ENCODE results near the gene DDX27. TPM values are rescaled to one million over a fixed set of nuclear protein-coding genes. Genes with fewer than 3 reads are reported as not detected.

Gene DDX27
- total RNA-seq, 2 experiments from 2014 or later, result 116 to 126 TPM

GRCh38 chr20:49277786-49278035, 58.5 kb downstream of the DDX27 start:
- Histone ChIP-seq H3K27ac (ENCODE audit: low read depth in 1 of 2, low read length in 2 of 2) (peak overlapping the region; percentile 78 to 95), H3K36me3 (ENCODE audit: insufficient read depth, low read length) (peaks cover 61% of the 10 kb centered on the region), H3K4me1 (ENCODE audit: insufficient read depth, low read length) (peaks cover 78% of the 10 kb centered on the region), H3K4me3 (ENCODE audit: low read length) (peak overlapping the region; percentile 80), H3K9me3 (ENCODE audit: control insufficient read depth in 1 of 2, insufficient read depth in 1 of 2, low read length in 2 of 2) (peaks cover 14 to 32% of the 10 kb centered on the region in 2 experiments), H3K27me3 (ENCODE audit: control insufficient read depth in 1 of 2, insufficient read depth in 2 of 2, low read length in 2 of 2) (no peaks in the 10 kb centered on the region)
- H3K27me3 Mint-ChIP-seq, result peaks cover 4% of the 10 kb centered on the region
- H3K9me3 Mint-ChIP-seq, result peaks cover 12% of the 10 kb centered on the region
- TF ChIP-seq CTCF (IDR thresholded peaks at IDR 0.05), result no peak
- intact Hi-C loops (cut with DNase I, micrococcal nuclease), result loop anchor here (1.0 to 2.0 kb wide), 4 partner anchors 58 to 231 kb away; partner anchors contain the start of genes DDX27 (in 2 of the 2), CSE1L (in 1 of the 2) and STAU1 (in 1 of the 2)
- ChIA-PET CTCF (no interaction called here), POLR2A (interaction anchor here (0.6 to 2.7 kb wide), 14 partner anchors 9 to 535 kb away, joined by 3 to 18 read pairs (median 3); partner anchors contain the start of genes CSE1L, DDX27, SLC9A8 and STAU1)
- H3K36me3 Mint-ChIP-seq (ENCODE audit: low read depth), result peaks cover 90% of the 10 kb centered on the region
- peak overlapping the region; percentile 93 for H3K27ac Mint-ChIP-seq
- H3K4me3 Mint-ChIP-seq, result peak overlapping the region; percentile 89
- peaks cover 67% of the 10 kb centered on the region for H3K4me1 Mint-ChIP-seq (ENCODE audit: low read depth)
- DNase-seq (no peak), ATAC-seq (ENCODE audit: poor library complexity) (no peak)

GRCh38 chr20:49278036-49278817, 59.0 kb downstream of the DDX27 start, which contains the start of gene ZNFX1:
TSS of gene ZNFX1 (minus strand) at chr20:49278057. CDS start at chr20:49275839, 2,218 bp downstream.
- H3K4me1 ChIP-seq (ENCODE audit: insufficient read depth, low read length), result peaks cover 79% of the 10 kb centered on the region
- intact Hi-C loops (cut with DNase I, micrococcal nuclease), result loop anchor here (1.0 to 2.0 kb wide), 4 partner anchors 59 to 232 kb away; partner anchors contain the start of genes DDX27 (in 2 of the 2), CSE1L (in 1 of the 2) and STAU1 (in 1 of the 2)
- H3K27ac ChIP-seq (ENCODE audit: low read depth in 1 of 2, low read length in 2 of 2), result peak within 1 kb of the TSS; percentile 90 to 95
- no peak for TF ChIP-seq CTCF (IDR thresholded peaks at IDR 0.05)
- Mint-ChIP-seq H3K4me1 (ENCODE audit: low read depth) (peaks cover 70% of the 10 kb centered on the region), H3K27ac (peak within 1 kb of the TSS; percentile 93), H3K9me3 (peaks cover 17% of the 10 kb centered on the region), H3K27me3 (peaks cover 4% of the 10 kb centered on the region), H3K4me3 (peak within 1 kb of the TSS; percentile 89), H3K36me3 (ENCODE audit: low read depth) (peaks cover 93% of the 10 kb centered on the region)
- peaks cover 15 to 37% of the 10 kb centered on the region in 2 experiments for H3K9me3 ChIP-seq (ENCODE audit: control insufficient read depth in 1 of 2, insufficient read depth in 1 of 2, low read length in 2 of 2)
- peaks cover 61% of the 10 kb centered on the region for H3K36me3 ChIP-seq (ENCODE audit: insufficient read depth, low read length)
- POLR2A ChIA-PET, result interaction anchor here (0.6 to 2.7 kb wide), 20 partner anchors 9 to 535 kb away, joined by 3 to 18 read pairs (median 3); partner anchors contain the start of genes CSE1L, DDX27, SLC9A8 and STAU1
- no peaks in the 10 kb centered on the region for H3K27me3 ChIP-seq (ENCODE audit: control insufficient read depth in 1 of 2, insufficient read depth in 2 of 2, low read length in 2 of 2)
- ATAC-seq (ENCODE audit: poor library complexity), result peak; percentile 84
- CTCF ChIA-PET, result no interaction called here
- H3K4me3 ChIP-seq (ENCODE audit: low read length), result peak within 1 kb of the TSS; percentile 80
- DNase-seq, result peak; percentile 95 to 99 (median 99)

GRCh38 chr20:49278818-49279676, 59.8 kb downstream of the DDX27 start:
- H3K4me1 Mint-ChIP-seq (ENCODE audit: low read depth), result peaks cover 78% of the 10 kb centered on the region
- Histone ChIP-seq H3K4me3 (ENCODE audit: low read length) (peak overlapping the region; percentile 80), H3K4me1 (ENCODE audit: insufficient read depth, low read length) (peaks cover 77% of the 10 kb centered on the region), H3K9me3 (ENCODE audit: control insufficient read depth in 1 of 2, insufficient read depth in 1 of 2, low read length in 2 of 2) (peaks cover 15 to 45% of the 10 kb centered on the region in 2 experiments), H3K27me3 (ENCODE audit: control insufficient read depth in 1 of 2, insufficient read depth in 2 of 2, low read length in 2 of 2) (no peaks in the 10 kb centered on the region), H3K36me3 (ENCODE audit: insufficient read depth, low read length) (peaks cover 61% of the 10 kb centered on the region), H3K27ac (ENCODE audit: low read depth in 1 of 2, low read length in 2 of 2) (peak overlapping the region; percentile 90 to 95)
- ChIA-PET CTCF (no interaction called here), POLR2A (interaction anchor here (0.6 to 2.0 kb wide), 10 partner anchors 9 to 534 kb away, joined by 3 to 15 read pairs (median 4); partner anchors contain the start of genes CSE1L and SLC9A8)
- intact Hi-C loops (cut with DNase I, micrococcal nuclease), result loop anchor here (1.0 to 2.0 kb wide), 4 partner anchors 60 to 233 kb away; partner anchors contain the start of genes DDX27 (in 2 of the 2), CSE1L (in 1 of the 2) and STAU1 (in 1 of the 2)
- H3K27ac Mint-ChIP-seq, result peak overlapping the region; percentile 93
- no peak for TF ChIP-seq CTCF (IDR thresholded peaks at IDR 0.05)
- ATAC-seq (ENCODE audit: poor library complexity), result peak; percentile 1
- DNase-seq, result peak in 7 of 14 experiments; percentile 5 to 50 (median 11)
- H3K9me3 Mint-ChIP-seq, result peaks cover 23% of the 10 kb centered on the region
- peaks cover 4% of the 10 kb centered on the region for H3K27me3 Mint-ChIP-seq
- peak overlapping the region; percentile 89 for H3K4me3 Mint-ChIP-seq
- H3K36me3 Mint-ChIP-seq (ENCODE audit: low read depth), result peaks cover 93% of the 10 kb centered on the region
